ENCODE measurements around the gene GORASP1. TPM values are rescaled to one million over a fixed set of nuclear protein-coding genes. Genes with fewer than 3 reads are reported as not detected.

GORASP1 gene
- total and polyA plus RNA-seq, 2 of the 13 experiments (the other 11 are each of a cell fraction or from before 2014, with no cell fraction given), result 36.4 to 39.8 TPM

- TF ChIP-seq PITX1 (CRISPR knock-in tag; IDR thresholded peaks at IDR 0.05), result no peak
- TF ChIP-seq PPARG (CRISPR knock-in tag; conservative IDR thresholded peaks at IDR 0.05), result no peak
- TF ChIP-seq PHF5A (CRISPR knock-in tag; IDR thresholded peaks at IDR 0.05; ENCODE audit: low read depth, unreplicated experiment), result peak; percentile 35
- TF ChIP-seq ADNP (CRISPR knock-in tag; IDR thresholded peaks at IDR 0.05), result no peak
- TF ChIP-seq PBX3 (CRISPR knock-in tag; IDR thresholded peaks at IDR 0.05; ENCODE audit: borderline replicate concordance), result no peak
- TF ChIP-seq TBP (CRISPR knock-in tag; IDR thresholded peaks at IDR 0.05), result no peak
- TF ChIP-seq ZBTB20 (CRISPR knock-in tag; IDR thresholded peaks at IDR 0.05; ENCODE audit: borderline replicate concordance, low read depth), result no peak
- TF ChIP-seq CEBPZ (IDR thresholded peaks at IDR 0.05; ENCODE audit: low read length), result no peak
- TF ChIP-seq ZBTB44 (CRISPR knock-in tag; IDR thresholded peaks at IDR 0.05), result no peak
- no peak for TF ChIP-seq FOXA1 (IDR thresholded peaks at IDR 0.05)
- TF ChIP-seq FOXA1 (CRISPR knock-in tag; IDR thresholded peaks at IDR 0.05), result no peak
- TF ChIP-seq BCL3 (CRISPR knock-in tag; IDR thresholded peaks at IDR 0.05), result peak; percentile 49; the same call in 1 of the 2 replicates
- no peak for TF ChIP-seq DDIT3 (CRISPR knock-in tag; IDR thresholded peaks at IDR 0.05)
- TF ChIP-seq FOXJ3 (CRISPR knock-in tag; IDR thresholded peaks at IDR 0.05; ENCODE audit: borderline replicate concordance), result no peak
- no peak for TF ChIP-seq ZMYM2 (CRISPR knock-in tag; IDR thresholded peaks at IDR 0.05)
- no peak for TF ChIP-seq NFE2L1 (CRISPR knock-in tag; IDR thresholded peaks at IDR 0.05; ENCODE audit: borderline replicate concordance)
- TF ChIP-seq MZF1 (CRISPR knock-in tag; IDR thresholded peaks at IDR 0.05; ENCODE audit: borderline replicate concordance), result no peak
- TF ChIP-seq SCMH1 (CRISPR knock-in tag; IDR thresholded peaks at IDR 0.05; ENCODE audit: borderline replicate concordance), result no peak
- no peak for TF ChIP-seq PAF1 (CRISPR knock-in tag; IDR thresholded peaks at IDR 0.05)
- no peak for TF ChIP-seq ZNF121 (CRISPR knock-in tag; IDR thresholded peaks at IDR 0.05)
- TF ChIP-seq RBFOX2 (IDR thresholded peaks at IDR 0.05; ENCODE audit: low read depth, low read length), result peak; percentile 79
- no peak for TF ChIP-seq GPN1 (CRISPR knock-in tag; IDR thresholded peaks at IDR 0.05; ENCODE audit: borderline replicate concordance)
- TF ChIP-seq ZSCAN20 (CRISPR knock-in tag; IDR thresholded peaks at IDR 0.05; ENCODE audit: borderline replicate concordance), result no peak; the same call in 1 of the 2 replicates
Measured at GRCh38 chr3:39107388-39108199, at the start of gene GORASP1, which contains the start of gene TTC21A (continued).
